GM12873 (cell line): ENCODE data around the gene TBC1D22A.

ENCODE experiments used
- CTCF ChIP-seq: IDR thresholded peaks from 2 replicates; pipeline ENCODE4 v1.5.1; 2012; ENCODE audit warnings: low read depth, mild to moderate bottlenecking, moderate library complexity, low read length, control low read depth; ENCODE audit not compliant: insufficient read depth; ENCODE audit errors: missing control alignments

The TBC1D22A gene

GRCh38 chr22:46862418-46863324 lies 100.2 kb downstream of the TBC1D22A start:
- no peak for TF ChIP-seq CTCF

- TF ChIP-seq CTCF = no peak
These were observed 101.3 kb downstream of the TBC1D22A start for GRCh38 chr22:46863794-46864193.

- no peak for TF ChIP-seq CTCF
These were observed 102.0 kb downstream of the TBC1D22A start for GRCh38 chr22:46864314-46865051.

- TF ChIP-seq CTCF = no peak
These were observed 102.6 kb downstream of the TBC1D22A start for GRCh38 chr22:46865052-46865434.

- no peak for TF ChIP-seq CTCF
These were observed 103.2 kb downstream of the TBC1D22A start for GRCh38 chr22:46865642-46866041.

- TF ChIP-seq CTCF = no peak
These were observed 104.1 kb downstream of the TBC1D22A start for GRCh38 chr22:46866591-46866990.

GRCh38 chr22:46867106-46867505 lies 104.7 kb downstream of the TBC1D22A start:
- no peak for TF ChIP-seq CTCF
